Endometrial microvascular endothelial cells (primary cell): ENCODE measurements around the gene ADAMTS14. TPM values are rescaled to one million over a fixed set of nuclear protein-coding genes. Genes with fewer than 3 reads are reported as not detected.

Experiments
- in situ Hi-C: cut with HindIII; loops from 2 replicates; pipeline ENCODE4 v1.10.0; 2017; ENCODE audit warnings: low sequenced_read_pairs, low pct_unique_long_range_greater_than_20kb; ENCODE audit errors: inconsistent ontology term
- total RNA-seq: library from RNA; depleted of rRNA; stranded (reverse); fragments of >200 nt; gene quantifications from one replicate; pipeline ENCODE4 v1.2.3, GENCODE V29; 2015; ENCODE audit errors: inconsistent ontology term

Gene ADAMTS14
- total RNA-seq, 1 donor from 2014 or later = not detected

GRCh38 chr10:70711911-70712310 is 39.6 kb downstream of the ADAMTS14 start:
- in situ Hi-C loops = no loop called here

DNA sequence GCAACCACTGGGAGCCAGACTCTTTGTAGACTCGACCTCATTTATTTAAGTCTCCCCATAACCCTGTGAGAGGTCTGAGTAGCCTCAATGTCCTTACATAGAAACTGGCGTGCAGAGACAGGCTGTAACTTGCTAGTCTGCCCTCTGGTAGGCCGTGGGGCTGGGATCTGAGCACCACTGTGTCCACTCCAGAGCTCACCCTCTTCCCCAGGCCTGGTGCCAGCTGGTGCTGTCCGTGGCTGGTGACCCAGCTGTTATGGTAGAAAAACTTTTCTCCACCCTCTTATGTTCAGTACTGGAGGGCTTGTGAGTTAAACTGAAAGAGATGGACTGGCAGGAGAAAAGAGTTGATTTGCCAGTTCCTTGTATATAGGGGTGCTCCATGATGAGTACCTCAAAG is 41.9 kb downstream of the ADAMTS14 start:
- in situ Hi-C loops = no loop called here

DNA sequence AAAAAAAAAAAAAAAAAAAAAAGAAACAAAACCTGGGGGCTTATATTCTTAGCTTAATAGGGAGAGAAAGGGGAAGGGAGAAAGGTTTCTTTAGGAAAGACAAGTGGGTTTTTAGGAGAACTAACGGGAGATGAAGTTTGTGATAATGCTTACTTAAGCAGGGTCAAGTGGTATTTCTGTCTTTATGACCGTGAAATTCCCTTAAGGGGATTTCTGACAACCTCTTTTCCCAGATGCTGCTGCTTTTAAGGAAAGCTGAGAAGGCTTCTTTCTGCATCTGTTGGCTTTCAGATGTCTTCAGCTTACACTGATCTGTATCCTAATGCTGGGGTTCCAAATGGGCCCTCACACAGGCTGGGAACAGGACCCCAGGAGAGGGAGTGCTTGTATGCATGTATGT is 42.6 kb downstream of the ADAMTS14 start:
- in situ Hi-C loops = no loop called here

GRCh38 chr10:70715853-70716795 is 43.8 kb downstream of the ADAMTS14 start:
- in situ Hi-C loops = no loop called here

DNA sequence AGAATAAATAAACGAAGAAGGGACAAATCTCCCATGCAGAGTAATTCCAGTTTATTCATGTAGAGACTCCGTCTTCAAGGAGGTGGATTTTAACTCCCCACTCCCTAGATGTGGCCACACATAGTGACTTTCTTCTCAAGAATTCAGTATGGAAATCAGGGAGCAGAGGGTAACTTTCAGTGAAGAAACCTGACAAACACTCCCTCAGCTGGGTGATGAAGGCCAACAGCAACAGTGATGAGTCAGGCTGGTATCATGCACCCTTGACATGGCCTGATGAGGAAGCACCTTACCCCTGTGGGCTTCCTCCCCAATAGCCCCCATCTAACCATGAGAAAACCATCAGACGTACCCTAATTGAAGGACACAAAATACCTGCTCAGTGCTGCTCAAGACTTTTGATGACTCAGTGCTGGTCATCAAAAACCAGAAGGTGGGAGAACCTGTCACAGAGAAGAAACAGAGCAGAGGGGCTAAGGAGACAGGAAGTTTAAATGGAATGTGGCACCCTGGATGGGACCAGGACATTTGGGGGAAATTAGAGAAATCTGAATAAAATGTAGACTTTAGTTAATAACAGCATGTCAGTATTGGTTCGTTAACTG is 50.6 kb downstream of the ADAMTS14 start:
- in situ Hi-C loops = no loop called here

DNA sequence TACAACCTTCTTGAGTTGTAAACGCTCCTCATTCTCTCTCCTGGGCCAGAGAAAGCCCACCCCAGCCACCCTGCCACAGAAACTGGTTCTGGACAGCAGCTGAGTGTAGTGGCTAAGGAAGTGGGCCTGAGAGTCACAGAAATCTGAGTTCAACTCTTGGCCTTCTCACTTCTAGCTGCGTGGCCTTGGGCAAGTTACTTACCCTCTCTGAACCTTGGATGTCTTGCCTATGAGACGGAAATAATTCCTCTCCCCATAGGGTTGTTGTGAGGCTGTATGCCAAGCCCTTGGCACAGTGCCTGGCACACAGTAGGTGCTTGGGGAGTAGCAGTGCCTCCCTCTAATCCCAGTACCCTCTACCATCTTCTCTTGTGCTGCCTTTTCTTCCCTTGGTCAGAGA is 51.5 kb downstream of the ADAMTS14 start:
- in situ Hi-C loops = no loop called here

DNA sequence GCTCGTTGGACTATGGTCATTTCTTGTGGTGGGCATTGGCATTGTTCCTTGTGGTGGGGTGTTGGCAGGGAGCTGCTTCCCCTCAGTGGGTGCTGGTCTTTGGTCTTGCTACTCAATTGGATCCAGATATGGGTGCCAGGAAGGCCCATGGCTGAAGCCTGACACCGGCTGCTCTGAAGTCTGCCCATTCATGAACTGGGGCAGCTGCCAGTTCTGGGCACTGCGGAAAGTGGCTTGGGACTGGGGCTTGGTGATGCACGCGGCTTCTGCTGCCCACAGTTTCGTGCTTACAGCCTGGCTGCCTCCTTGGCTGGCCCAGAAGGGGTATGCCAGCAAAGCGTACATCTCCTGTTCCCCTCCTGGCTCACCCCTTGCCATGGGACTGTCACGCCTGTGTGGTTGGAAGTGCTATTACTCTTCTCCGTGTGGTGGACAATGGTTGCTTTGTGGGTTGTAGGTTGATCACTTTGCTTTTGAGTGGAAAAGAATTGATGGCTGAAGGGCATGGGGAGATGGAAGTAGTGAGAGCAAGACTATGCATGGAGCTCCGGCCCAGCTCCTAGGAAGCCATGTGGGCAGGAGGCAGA is 54.7 kb downstream of the ADAMTS14 start:
- in situ Hi-C loops = no loop called here

DNA sequence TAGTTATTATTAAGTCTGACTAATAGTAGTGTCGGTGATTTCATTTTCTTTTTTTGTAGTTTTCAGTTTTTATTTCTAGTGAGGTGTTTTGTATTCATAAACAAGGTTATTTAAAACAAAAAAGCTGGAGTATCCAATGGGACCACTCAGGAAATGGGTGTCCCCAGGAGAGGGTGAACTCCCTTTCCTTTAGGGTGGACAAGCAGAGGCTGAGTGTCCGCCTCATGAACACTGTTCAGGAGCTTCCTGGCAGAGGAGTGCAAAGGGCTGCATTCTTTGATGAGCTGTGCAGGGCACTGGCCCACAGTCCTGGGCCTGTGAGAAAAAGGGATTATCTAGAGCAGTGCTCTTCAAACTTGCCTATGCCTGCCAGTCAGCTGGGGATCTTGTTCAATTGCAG is 56.0 kb downstream of the ADAMTS14 start:
- in situ Hi-C loops = no loop called here

GRCh38 chr10:70729763-70730357 is 57.6 kb downstream of the ADAMTS14 start:
- in situ Hi-C loops = no loop called here

DNA sequence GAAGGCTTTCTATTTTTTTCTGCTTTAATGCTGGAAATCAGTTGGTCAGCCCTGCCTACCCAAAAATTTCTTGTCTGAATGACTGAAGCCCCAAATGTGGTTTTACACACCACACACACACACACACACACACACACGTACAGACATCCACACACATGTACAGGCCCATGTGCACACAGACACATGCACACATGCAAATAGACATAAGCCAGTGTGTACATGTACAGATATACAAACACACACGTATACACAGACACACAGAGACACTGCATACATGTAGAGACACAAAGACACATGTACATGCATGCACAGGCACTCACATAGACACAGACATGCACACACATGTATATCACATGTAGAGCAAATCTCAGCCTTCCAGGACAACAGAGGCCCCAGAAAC is 58.6 kb downstream of the ADAMTS14 start:
- in situ Hi-C loops = no loop called here

- in situ Hi-C loops = no loop called here
Observed at GRCh38 chr10:70732569-70732968, 60.3 kb downstream of the ADAMTS14 start.

GRCh38 chr10:70733051-70733450 is 60.7 kb downstream of the ADAMTS14 start:
- in situ Hi-C loops = no loop called here

GRCh38 chr10:70735161-70735560 is 62.9 kb downstream of the ADAMTS14 start:
- in situ Hi-C loops = no loop called here

DNA sequence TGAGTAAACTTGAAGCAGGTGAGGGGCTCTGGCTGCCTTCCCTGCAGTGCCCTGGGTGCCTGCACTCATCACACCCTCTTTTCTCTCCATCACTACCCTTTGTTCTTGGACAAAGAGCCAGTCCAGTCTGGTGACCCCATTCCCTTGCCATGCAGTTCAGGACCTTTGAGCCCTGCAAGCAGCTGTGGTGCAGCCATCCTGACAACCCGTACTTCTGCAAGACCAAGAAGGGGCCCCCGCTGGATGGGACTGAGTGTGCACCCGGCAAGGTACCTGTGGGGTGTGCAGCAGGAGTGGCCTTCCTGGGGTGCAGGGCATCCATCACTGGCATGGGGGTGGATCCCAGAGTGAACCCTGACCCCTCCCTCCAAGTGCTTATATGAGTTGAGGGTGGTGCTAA is 64.2 kb downstream of the ADAMTS14 start:
- in situ Hi-C loops = no loop called here

GRCh38 chr10:70737250-70737649 is 64.9 kb downstream of the ADAMTS14 start:
- in situ Hi-C loops = no loop called here

DNA sequence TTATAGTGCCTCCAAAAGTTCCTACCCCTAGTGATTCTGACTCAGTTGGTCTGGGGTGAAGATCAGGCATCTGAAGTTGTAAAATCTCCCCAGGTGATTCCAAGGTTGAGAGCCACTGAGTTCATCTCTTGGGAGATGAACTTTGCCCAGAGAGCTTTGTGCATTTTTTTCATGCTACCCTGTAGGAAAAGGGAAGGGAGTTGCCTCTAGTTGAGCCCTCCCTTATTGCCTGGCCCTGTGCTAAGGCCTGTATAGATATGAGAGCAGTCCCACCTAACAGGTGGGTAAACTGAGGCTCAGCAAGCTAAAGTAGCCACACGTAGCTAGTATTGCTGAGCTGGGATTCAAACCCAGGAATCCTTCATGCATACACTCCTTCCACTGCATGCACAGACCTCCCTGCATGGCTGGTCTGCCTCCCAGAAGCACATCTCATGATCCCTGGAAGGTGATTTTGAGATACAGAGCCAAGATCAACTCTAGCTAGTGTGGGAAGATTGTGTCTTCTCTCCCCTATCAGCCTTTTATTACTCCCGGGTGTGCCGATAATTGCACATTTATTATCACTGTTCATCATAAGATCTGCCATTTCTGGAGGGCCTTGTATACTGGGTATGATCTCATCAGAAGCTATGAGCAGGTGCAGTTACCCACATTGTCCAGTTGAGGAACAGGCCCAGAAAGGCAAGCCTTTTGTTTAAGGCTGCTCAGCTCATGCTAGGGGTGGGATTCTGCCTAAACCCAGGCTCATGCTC is 65.9 kb downstream of the ADAMTS14 start:
- in situ Hi-C loops = no loop called here

GRCh38 chr10:70738761-70739121 is 66.4 kb downstream of the ADAMTS14 start:
- in situ Hi-C loops = no loop called here

GRCh38 chr10:70740406-70741288 is 68.3 kb downstream of the ADAMTS14 start:
- in situ Hi-C loops = no loop called here
